PC-9 (cell line): Measurements from ENCODE around the gene NLRP8.

Experiments used
- CTCF ChIP-seq: fragments of 200-600 bp; sonication (generic); conservative IDR thresholded peaks from 2 replicates; pipeline ENCODE4 v1.6.1; 2017; ENCODE audit warnings: mixed run types, antibody characterized with exemption, mild to moderate bottlenecking, moderate library complexity
- EZH2 ChIP-seq: fragments of 200-600 bp; sonication (generic); IDR thresholded peaks from 2 replicates; pipeline ENCODE4 v1.8.0; 2017; ENCODE audit warnings: antibody characterized with exemption, low read depth

GRCh38 chr19:55913643-55914268 is 33.9 kb upstream of the NLRP8 start:
- TF ChIP-seq CTCF (peak; percentile 44; the same call in 1 of the 2 replicates), EZH2 (no peak)
